ENCODE measurements around the gene HNF4A.

DNA sequence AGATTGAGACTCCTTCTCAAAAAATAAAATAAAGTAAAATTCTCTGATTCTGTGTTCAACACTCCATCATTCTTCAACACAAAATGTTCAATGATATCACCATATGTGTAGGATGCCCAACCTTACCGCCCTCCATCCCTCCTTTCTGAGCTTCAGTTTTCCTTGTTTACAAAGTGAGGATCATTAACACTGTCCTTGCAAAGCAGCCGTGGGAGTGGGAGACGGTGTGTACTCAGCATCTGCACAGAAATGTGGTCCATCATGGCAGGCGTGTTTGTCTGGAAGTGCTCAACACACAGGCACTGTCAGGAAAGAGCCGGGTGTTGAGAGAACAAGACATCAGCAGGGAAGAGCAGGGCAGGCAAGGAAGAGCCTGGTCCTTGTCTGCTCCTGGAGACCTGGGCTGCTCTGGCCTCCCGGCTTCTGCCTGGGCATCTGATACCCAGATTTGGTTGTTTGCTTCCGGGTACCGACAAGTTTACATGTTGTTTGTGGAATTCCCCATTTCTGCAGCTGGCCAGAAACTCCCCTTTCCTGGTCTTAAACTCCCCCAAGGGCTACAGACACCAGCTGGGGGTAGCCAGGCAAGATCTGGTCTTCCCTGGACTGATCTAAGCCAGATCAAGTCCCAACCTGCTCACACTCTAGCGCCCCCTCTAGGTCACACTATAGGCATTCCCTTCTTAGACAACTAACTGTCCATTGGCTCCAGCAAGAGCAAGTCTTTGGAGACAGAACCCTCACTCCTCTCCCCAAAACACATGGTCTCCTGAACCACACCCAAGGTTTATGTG, 93.5 kb downstream of the HNF4A start:
- TF ChIP-seq YY1 (IDR thresholded peaks at IDR 0.05; ENCODE audit: low read depth), result no peak
- TF ChIP-seq, protein P1, sequence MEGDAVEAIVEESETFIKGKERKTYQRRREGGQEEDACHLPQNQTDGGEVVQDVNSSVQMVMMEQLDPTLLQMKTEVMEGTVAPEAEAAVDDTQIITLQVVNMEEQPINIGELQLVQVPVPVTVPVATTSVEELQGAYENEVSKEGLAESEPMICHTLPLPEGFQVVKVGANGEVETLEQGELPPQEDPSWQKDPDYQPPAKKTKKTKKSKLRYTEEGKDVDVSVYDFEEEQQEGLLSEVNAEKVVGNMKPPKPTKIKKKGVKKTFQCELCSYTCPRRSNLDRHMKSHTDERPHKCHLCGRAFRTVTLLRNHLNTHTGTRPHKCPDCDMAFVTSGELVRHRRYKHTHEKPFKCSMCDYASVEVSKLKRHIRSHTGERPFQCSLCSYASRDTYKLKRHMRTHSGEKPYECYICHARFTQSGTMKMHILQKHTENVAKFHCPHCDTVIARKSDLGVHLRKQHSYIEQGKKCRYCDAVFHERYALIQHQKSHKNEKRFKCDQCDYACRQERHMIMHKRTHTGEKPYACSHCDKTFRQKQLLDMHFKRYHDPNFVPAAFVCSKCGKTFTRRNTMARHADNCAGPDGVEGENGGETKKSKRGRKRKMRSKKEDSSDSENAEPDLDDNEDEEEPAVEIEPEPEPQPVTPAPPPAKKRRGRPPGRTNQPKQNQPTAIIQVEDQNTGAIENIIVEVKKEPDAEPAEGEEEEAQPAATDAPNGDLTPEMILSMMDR (IDR thresholded peaks at IDR 0.05), result peak; percentile 49
- TF ChIP-seq TAF1 (IDR thresholded peaks at IDR 0.05; ENCODE audit: borderline replicate concordance, low read depth, low read length), result no peak
- no peak for TF ChIP-seq JUND (IDR thresholded peaks at IDR 0.05)
- TF ChIP-seq EP300 (IDR thresholded peaks at IDR 0.05; ENCODE audit: borderline replicate concordance in 1 of 2, low read depth in 1 of 2, low read length in 1 of 2), result no peak
- no peak for TF ChIP-seq POLR2AphosphoS5 (IDR thresholded peaks at IDR 0.05; ENCODE audit: low read depth, low read length)
- no peak for TF ChIP-seq NFIC (IDR thresholded peaks at IDR 0.05; ENCODE audit: borderline replicate concordance)
- TF ChIP-seq, protein P2, sequence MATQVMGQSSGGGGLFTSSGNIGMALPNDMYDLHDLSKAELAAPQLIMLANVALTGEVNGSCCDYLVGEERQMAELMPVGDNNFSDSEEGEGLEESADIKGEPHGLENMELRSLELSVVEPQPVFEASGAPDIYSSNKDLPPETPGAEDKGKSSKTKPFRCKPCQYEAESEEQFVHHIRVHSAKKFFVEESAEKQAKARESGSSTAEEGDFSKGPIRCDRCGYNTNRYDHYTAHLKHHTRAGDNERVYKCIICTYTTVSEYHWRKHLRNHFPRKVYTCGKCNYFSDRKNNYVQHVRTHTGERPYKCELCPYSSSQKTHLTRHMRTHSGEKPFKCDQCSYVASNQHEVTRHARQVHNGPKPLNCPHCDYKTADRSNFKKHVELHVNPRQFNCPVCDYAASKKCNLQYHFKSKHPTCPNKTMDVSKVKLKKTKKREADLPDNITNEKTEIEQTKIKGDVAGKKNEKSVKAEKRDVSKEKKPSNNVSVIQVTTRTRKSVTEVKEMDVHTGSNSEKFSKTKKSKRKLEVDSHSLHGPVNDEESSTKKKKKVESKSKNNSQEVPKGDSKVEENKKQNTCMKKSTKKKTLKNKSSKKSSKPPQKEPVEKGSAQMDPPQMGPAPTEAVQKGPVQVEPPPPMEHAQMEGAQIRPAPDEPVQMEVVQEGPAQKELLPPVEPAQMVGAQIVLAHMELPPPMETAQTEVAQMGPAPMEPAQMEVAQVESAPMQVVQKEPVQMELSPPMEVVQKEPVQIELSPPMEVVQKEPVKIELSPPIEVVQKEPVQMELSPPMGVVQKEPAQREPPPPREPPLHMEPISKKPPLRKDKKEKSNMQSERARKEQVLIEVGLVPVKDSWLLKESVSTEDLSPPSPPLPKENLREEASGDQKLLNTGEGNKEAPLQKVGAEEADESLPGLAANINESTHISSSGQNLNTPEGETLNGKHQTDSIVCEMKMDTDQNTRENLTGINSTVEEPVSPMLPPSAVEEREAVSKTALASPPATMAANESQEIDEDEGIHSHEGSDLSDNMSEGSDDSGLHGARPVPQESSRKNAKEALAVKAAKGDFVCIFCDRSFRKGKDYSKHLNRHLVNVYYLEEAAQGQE (IDR thresholded peaks at IDR 0.05; ENCODE audit: low read depth, low read length), result no peak
- TF ChIP-seq RFX5 (IDR thresholded peaks at IDR 0.05; ENCODE audit: low read length), result no peak
- TF ChIP-seq SMC3 (IDR thresholded peaks at IDR 0.05; ENCODE audit: low read depth, low read length), result no peak
